ENCODE results near the gene FOXK2.
A peak's percentile ranks its signal among the peaks of the same experiment; 100 is the strongest.
"Not testable (repeated sequence)": the region's sequence is repeated elsewhere in the genome, so short reads cannot be mapped to it uniquely, and the experiment has no call there.

The FOXK2 gene

GRCh38 chr17:82505296-82505695 lies 14.2 kb upstream of the FOXK2 start (continued):
- TF ChIP-seq RARB (CRISPR knock-in tag; IDR thresholded peaks at IDR 0.05) (no peak), ARNTL (CRISPR knock-in tag; IDR thresholded peaks at IDR 0.05; ENCODE audit: borderline replicate concordance, low read depth) (no peak), ISL1 (CRISPR knock-in tag; IDR thresholded peaks at IDR 0.05) (no peak), ZFP3 (CRISPR knock-in tag; IDR thresholded peaks at IDR 0.05) (no peak), ZNF8 (CRISPR knock-in tag; IDR thresholded peaks at IDR 0.05) (no peak)

DNA sequence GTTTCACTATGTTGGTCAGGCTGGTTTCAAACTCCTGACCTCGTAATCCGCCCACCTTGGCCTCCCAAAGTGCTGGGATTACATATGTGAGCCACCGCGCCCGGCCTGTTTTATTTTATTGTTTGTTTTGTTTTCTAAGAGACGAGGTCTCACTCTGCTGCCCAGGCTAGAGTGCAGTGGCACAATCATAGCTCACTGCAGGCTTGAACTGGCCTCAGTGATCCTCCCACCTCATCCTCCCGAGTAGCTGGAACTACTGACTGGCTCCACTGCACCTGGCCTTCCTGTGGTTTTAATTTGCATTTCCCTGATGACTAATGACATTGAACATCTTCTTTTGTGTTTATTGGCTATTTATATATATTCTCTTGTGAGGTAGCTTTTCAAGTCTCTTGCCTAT lies 13.1 kb upstream of the FOXK2 start:
- ATAC-seq: not testable (repeated sequence)

DNA sequence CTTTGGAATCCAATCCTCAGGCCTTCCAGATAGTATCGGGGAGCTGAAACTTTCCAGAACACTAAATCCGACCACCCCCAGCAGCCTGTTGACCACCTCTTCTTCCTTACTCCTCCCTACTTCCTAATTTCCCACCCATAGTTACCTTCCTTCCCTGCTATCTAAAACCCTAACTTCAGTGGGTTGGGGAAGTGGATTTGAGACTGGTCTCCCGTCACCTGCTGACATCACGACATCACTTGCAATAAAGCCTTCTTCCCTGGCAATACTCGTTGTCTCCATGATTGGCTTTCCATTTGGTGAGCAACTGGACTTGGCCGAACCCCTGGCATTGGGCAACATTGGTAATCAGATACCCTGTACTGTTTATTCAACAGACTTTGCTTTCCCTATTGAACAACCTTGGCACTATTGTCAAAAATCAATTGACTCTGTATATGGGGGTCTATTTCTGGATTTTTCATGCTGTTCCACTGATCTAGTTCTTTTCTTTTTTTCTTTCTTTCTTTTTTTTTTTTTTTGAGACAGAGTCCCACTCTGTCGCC lies 11.8 kb upstream of the FOXK2 start:
- TF ChIP-seq SNAI2 (CRISPR knock-in tag; IDR thresholded peaks at IDR 0.05) (no peak), CSDC2 (CRISPR knock-in tag; IDR thresholded peaks at IDR 0.05) (no peak), TCF4 (CRISPR knock-in tag; IDR thresholded peaks at IDR 0.05; ENCODE audit: borderline replicate concordance) (no peak), GLIS3 (CRISPR knock-in tag; IDR thresholded peaks at IDR 0.05) (no peak), ZNF70 (CRISPR knock-in tag; IDR thresholded peaks at IDR 0.05) (no peak), TSHZ2 (CRISPR knock-in tag; IDR thresholded peaks at IDR 0.05) (no peak), ZNF8 (CRISPR knock-in tag; IDR thresholded peaks at IDR 0.05) (no peak), RARB (CRISPR knock-in tag; IDR thresholded peaks at IDR 0.05) (no peak), ZFP30 (CRISPR knock-in tag; IDR thresholded peaks at IDR 0.05) (no peak), ISL1 (CRISPR knock-in tag; IDR thresholded peaks at IDR 0.05) (no peak), BACH2 (CRISPR knock-in tag; IDR thresholded peaks at IDR 0.05; ENCODE audit: borderline replicate concordance) (no peak)
- TF ChIP-seq, protein P1, sequence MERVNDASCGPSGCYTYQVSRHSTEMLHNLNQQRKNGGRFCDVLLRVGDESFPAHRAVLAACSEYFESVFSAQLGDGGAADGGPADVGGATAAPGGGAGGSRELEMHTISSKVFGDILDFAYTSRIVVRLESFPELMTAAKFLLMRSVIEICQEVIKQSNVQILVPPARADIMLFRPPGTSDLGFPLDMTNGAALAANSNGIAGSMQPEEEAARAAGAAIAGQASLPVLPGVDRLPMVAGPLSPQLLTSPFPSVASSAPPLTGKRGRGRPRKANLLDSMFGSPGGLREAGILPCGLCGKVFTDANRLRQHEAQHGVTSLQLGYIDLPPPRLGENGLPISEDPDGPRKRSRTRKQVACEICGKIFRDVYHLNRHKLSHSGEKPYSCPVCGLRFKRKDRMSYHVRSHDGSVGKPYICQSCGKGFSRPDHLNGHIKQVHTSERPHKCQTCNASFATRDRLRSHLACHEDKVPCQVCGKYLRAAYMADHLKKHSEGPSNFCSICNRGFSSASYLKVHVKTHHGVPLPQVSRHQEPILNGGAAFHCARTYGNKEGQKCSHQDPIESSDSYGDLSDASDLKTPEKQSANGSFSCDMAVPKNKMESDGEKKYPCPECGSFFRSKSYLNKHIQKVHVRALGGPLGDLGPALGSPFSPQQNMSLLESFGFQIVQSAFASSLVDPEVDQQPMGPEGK (CRISPR knock-in tag; IDR thresholded peaks at IDR 0.05; ENCODE audit: borderline replicate concordance): no peak
- no peak for ATAC-seq

GRCh38 chr17:82511642-82512041 lies 7.9 kb upstream of the FOXK2 start:
- ATAC-seq: not testable (repeated sequence)

DNA sequence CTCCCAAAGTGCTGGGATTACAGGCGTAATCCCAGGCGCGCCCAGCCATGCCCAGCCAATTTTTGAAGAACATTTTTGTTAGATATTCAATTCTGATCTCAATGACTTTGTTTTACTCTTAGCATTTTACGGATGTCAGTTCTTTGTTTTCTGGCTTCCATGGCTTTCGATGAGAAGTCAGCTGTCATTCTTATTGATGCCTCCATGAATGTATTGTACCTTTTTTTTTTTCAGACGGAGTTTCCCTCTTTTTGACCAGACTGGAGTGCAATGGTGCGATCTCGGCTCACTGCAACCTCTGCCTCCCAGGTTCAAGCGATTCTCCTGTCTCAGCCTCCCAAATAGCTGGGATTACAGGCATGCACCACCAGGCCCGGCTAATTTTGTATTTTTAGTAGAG lies 5.7 kb upstream of the FOXK2 start:
- ATAC-seq: not testable (repeated sequence)

DNA sequence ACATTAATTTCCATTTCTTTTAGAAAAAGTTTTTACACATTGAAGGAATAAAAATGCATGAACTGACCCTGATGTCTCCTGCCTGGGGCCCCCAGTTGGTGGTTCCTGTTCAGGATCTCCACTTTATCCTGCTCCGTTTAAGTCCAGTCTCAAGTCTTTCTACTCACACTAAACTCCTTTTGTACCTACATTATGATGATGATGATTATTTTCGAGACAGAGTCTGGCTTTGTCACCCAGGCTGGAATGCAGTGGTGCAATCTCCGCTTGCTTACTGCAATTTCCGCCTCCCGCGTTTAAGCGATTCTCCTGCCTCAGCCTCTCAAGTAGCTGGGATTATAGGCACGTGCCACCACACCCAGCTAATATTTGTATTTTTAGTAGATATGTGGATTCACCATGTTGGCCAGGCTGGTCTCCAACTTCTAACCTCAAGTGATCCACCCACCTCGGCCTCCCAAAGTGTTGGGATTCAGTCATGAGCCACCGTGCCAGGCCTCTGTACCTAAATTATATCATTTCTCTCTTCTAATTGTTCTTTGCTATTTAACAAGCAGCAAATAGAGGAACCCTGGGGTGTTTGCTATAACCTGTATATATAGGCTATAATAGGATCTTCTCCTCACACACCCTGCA lies 2.2 kb upstream of the FOXK2 start:
- no peak for ATAC-seq
- TF ChIP-seq TCF4 (CRISPR knock-in tag; IDR thresholded peaks at IDR 0.05; ENCODE audit: borderline replicate concordance) (no peak), RARB (CRISPR knock-in tag; IDR thresholded peaks at IDR 0.05) (no peak), CSDC2 (CRISPR knock-in tag; IDR thresholded peaks at IDR 0.05) (no peak), ESRRG (CRISPR knock-in tag; IDR thresholded peaks at IDR 0.05) (no peak), BACH2 (CRISPR knock-in tag; IDR thresholded peaks at IDR 0.05; ENCODE audit: borderline replicate concordance) (no peak), ISL1 (CRISPR knock-in tag; IDR thresholded peaks at IDR 0.05) (no peak)

DNA sequence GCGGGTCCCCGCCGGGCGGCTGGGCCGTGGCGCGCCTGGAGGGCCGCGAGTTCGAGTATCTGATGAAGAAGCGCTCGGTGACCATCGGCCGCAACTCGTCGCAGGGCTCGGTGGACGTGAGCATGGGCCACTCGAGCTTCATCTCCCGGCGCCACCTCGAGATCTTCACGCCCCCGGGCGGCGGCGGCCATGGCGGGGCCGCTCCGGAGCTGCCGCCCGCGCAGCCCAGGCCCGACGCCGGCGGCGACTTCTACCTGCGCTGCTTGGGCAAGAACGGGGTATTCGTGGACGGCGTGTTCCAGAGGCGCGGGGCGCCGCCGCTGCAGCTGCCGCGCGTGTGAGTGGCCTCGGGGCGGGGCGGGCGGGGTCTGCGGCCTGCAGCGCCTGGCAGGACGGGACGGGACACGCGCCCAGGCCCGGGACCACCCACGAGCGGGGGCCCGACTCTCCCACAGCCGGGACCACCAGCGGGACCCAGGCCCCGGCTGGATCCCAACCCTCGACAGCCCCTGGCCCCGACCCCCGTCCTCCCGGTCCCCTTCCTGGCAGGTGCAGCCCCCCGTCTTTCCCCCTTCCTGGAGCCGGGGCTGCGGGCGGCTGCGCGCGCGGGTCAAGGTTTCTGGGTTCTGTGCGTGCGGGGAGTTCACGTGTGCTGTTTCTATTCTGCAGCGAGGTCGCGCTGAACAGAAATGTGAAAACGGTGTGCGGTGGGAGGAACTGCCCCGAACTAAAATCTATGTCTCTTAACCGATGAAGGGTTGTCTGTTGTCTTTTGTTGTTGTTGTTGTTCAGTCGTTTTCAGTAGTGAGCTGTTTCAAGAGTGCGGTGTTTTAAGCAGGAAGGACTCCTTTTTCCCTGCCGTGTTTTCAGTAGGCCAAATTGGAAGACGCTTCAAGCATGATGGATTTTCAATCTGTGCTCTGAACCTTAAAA lies 705 bp downstream of the FOXK2 start:
- peak; percentile 33 for ATAC-seq
- TF ChIP-seq ZNF8 (CRISPR knock-in tag; IDR thresholded peaks at IDR 0.05) (no peak), ZNF565 (CRISPR knock-in tag; conservative IDR thresholded peaks at IDR 0.05; ENCODE audit: low read depth) (no peak), CREB5 (CRISPR knock-in tag; IDR thresholded peaks at IDR 0.05; ENCODE audit: low read depth) (no peak), ZC3H10 (CRISPR knock-in tag; IDR thresholded peaks at IDR 0.05) (no peak), RARB (CRISPR knock-in tag; IDR thresholded peaks at IDR 0.05) (no peak), ZNF70 (CRISPR knock-in tag; IDR thresholded peaks at IDR 0.05) (no peak), PPARA (CRISPR knock-in tag; IDR thresholded peaks at IDR 0.05; ENCODE audit: borderline replicate concordance) (no peak), CSDC2 (CRISPR knock-in tag; IDR thresholded peaks at IDR 0.05) (no peak), TOX (CRISPR knock-in tag; IDR thresholded peaks at IDR 0.05; ENCODE audit: borderline replicate concordance) (no peak), GLIS3 (CRISPR knock-in tag; IDR thresholded peaks at IDR 0.05) (no peak), OSR1 (CRISPR knock-in tag; IDR thresholded peaks at IDR 0.05) (no peak), ISL1 (CRISPR knock-in tag; IDR thresholded peaks at IDR 0.05) (no peak), BACH2 (CRISPR knock-in tag; IDR thresholded peaks at IDR 0.05; ENCODE audit: borderline replicate concordance) (no peak)
- TF ChIP-seq, protein P1 (CRISPR knock-in tag; IDR thresholded peaks at IDR 0.05; ENCODE audit: borderline replicate concordance): no peak

Data from SK-N-SH treated with all-trans-retinoic acid at 6 μM for 48 hours (cell line).